ENCODE data around the gene ARRDC4. TPM values are rescaled to one million over a fixed set of nuclear protein-coding genes. Genes with fewer than 3 reads are reported as not detected.

The ARRDC4 gene
- total and polyA plus RNA-seq, 2 of the 8 experiments (the other 6 are each of a cell fraction or from before 2014, with no cell fraction given), result 3.5 to 3.8 TPM

- TF ChIP-seq POLR2A (IDR thresholded peaks at IDR 0.05; ENCODE audit: control extremely low read depth in 1 of 2, low read depth in 2 of 2, low read length in 2 of 2) (no peak), EGR1 (IDR thresholded peaks at IDR 0.05; ENCODE audit: borderline replicate concordance, low read depth, low read length) (peak; percentile 99), GABPA (IDR thresholded peaks at IDR 0.05; ENCODE audit: borderline replicate concordance, insufficient read depth, low read length) (no peak), HDAC6 (IDR thresholded peaks at IDR 0.05; ENCODE audit: low read depth, low read length) (no peak), SIN3A (conservative IDR thresholded peaks at IDR 0.05 in 1 of 2, IDR thresholded peaks at IDR 0.05 in 1 of 2; ENCODE audit: low read depth in 1 of 2, low read length in 2 of 2) (peak in 1 of 2 experiments; percentile 82; a peak in 3 of 4 replicates), CHD2 (IDR thresholded peaks at IDR 0.05; ENCODE audit: low read length) (peak; percentile 94), CTBP2 (IDR thresholded peaks at IDR 0.05; ENCODE audit: borderline replicate concordance, insufficient read depth, insufficient read length, low read length) (no peak), ASH2L (IDR thresholded peaks at IDR 0.05; ENCODE audit: low read length) (no peak), SP4 (IDR thresholded peaks at IDR 0.05; ENCODE audit: low read length) (no peak), POU5F1 (IDR thresholded peaks at IDR 0.05; ENCODE audit: low read depth, low read length) (no peak), TEAD4 (IDR thresholded peaks at IDR 0.05; ENCODE audit: low read depth, low read length) (no peak), GTF2F1 (IDR thresholded peaks at IDR 0.05; ENCODE audit: borderline replicate concordance, low read depth, low read length) (no peak), HDAC2 (IDR thresholded peaks at IDR 0.05; ENCODE audit: borderline replicate concordance in 1 of 2, low read depth in 2 of 2, low read length in 2 of 2) (peak; percentile 53 to 78; a peak in 1 of 4 replicates), TAF1 (IDR thresholded peaks at IDR 0.05; ENCODE audit: low read depth, low read length) (no peak), MAFK (IDR thresholded peaks at IDR 0.05; ENCODE audit: low read depth, low read length) (no peak), SAP30 (IDR thresholded peaks at IDR 0.05; ENCODE audit: insufficient read depth, insufficient replicate concordance, low read length) (no peak), CBX5 (IDR thresholded peaks at IDR 0.05; ENCODE audit: low read depth, low read length) (no peak), TBP (IDR thresholded peaks at IDR 0.05; ENCODE audit: low read depth, low read length) (peak; percentile 9; the same call in 1 of the 2 replicates), SRF (IDR thresholded peaks at IDR 0.05; ENCODE audit: low read depth, low read length) (no peak)
Observed at GRCh38 chr15:97960364-97961066, at the start of gene ARRDC4 (continued).

Measured in H1 (cell line).